ENCODE measurements around the gene CDH12. TPM values are rescaled to one million over a fixed set of nuclear protein-coding genes. Genes with fewer than 3 reads are reported as not detected.
A peak's percentile ranks its signal among the peaks of the same experiment; 100 is the strongest.

Gene CDH12
- total RNA-seq, 1 experiment from 2014 or later = not detected

GRCh38 chr5:22662391-22662790 is 190.8 kb downstream of the CDH12 start:
- WGBS (ENCODE audit: extremely low coverage, insufficient read length, low lambda C conversion rate) = no CpG with 5 or more reads among the region's 3 CpGs
- no peaks in the 10 kb centered on the region for H3K27me3 Mint-ChIP-seq (ENCODE audit: low read depth)

More at GRCh38 chr5:22662391-22662790, 190.8 kb downstream of the CDH12 start:
- Histone ChIP-seq H4K91ac (ENCODE audit: insufficient read length, low read depth, low read length) (no peak overlapping the region), H2BK20ac (ENCODE audit: low read depth, low read length, poor library complexity, severe bottlenecking) (no peak overlapping the region), H3K56ac (ENCODE audit: insufficient read length, low read depth, low read length) (no peak overlapping the region), H3K27me3 (ENCODE audit: insufficient read depth, low read length) (no peaks in the 10 kb centered on the region), H3K4me1 (ENCODE audit: insufficient read depth, low read length) (no peaks in the 10 kb centered on the region), H2BK15ac (ENCODE audit: low read depth, low read length) (no peak overlapping the region), H2AK5ac (ENCODE audit: insufficient read length, low read length) (no peak overlapping the region), H2BK5ac (ENCODE audit: insufficient read length, low read length) (no peak overlapping the region), H3K9me3 (ENCODE audit: control insufficient read depth, low read depth, low read length) (no peaks in the 10 kb centered on the region), H3K9ac (ENCODE audit: extremely low read depth, insufficient read length, low read length) (no peak overlapping the region), H3K23ac (ENCODE audit: insufficient read length, low read depth, low read length) (no peak overlapping the region), H3T11ph (ENCODE audit: low read length) (no peak overlapping the region), H4K8ac (replicated peaks; ENCODE audit: insufficient read length, low read depth, low read length) (no peak overlapping the region), H3K14ac (ENCODE audit: insufficient read depth, low read length) (no peak overlapping the region), H3K79me1 (ENCODE audit: insufficient read depth, low read depth, low read length, poor library complexity, severe bottlenecking) (no peaks in the 10 kb centered on the region), H3K27ac (ENCODE audit: insufficient read length, low read depth, low read length) (no peak overlapping the region), H2AFZ (ENCODE audit: low read length) (no peak overlapping the region), H3K18ac (ENCODE audit: insufficient read length, low read depth, low read length) (no peak overlapping the region), H3K4ac (ENCODE audit: low read depth, low read length) (no peak overlapping the region), H4K5ac (ENCODE audit: insufficient read length, low read depth, low read length) (no peak overlapping the region), H4K20me1 (ENCODE audit: control insufficient read depth, insufficient read depth, insufficient read length) (no peaks in the 10 kb centered on the region), H2BK12ac (ENCODE audit: insufficient read length, low read depth, low read length) (no peak overlapping the region), H3K79me2 (ENCODE audit: insufficient read depth, low read length) (no peaks in the 10 kb centered on the region), H3K23me2 (ENCODE audit: insufficient read length, low read depth, low read length, poor library complexity, severe bottlenecking) (no peaks in the 10 kb centered on the region), H2BK120ac (ENCODE audit: low read depth, low read length, poor library complexity, severe bottlenecking) (no peak overlapping the region), H3K4me2 (ENCODE audit: insufficient read depth, insufficient read length, low read length) (no peak overlapping the region)
- H3K27ac Mint-ChIP-seq = peak overlapping the region in 2 of 3 experiments; percentile 38 to 47; a peak in 4 of 7 replicates
- no peaks in the 10 kb centered on the region; a peak in 2 of 7 replicates for H3K36me3 Mint-ChIP-seq (ENCODE audit: insufficient read depth in 1 of 3, low read depth in 3 of 3)
- H3K9me3 Mint-ChIP-seq = no peaks in the 10 kb centered on the region
- no peak for DNase-seq
- H3K4me3 Mint-ChIP-seq = peak overlapping the region in 1 of 2 experiments; percentile 16; a peak in 1 of 5 replicates
- H3K4me1 Mint-ChIP-seq = peaks cover 15 to 33% of the 10 kb centered on the region in 2 experiments
- TF ChIP-seq, protein P1, sequence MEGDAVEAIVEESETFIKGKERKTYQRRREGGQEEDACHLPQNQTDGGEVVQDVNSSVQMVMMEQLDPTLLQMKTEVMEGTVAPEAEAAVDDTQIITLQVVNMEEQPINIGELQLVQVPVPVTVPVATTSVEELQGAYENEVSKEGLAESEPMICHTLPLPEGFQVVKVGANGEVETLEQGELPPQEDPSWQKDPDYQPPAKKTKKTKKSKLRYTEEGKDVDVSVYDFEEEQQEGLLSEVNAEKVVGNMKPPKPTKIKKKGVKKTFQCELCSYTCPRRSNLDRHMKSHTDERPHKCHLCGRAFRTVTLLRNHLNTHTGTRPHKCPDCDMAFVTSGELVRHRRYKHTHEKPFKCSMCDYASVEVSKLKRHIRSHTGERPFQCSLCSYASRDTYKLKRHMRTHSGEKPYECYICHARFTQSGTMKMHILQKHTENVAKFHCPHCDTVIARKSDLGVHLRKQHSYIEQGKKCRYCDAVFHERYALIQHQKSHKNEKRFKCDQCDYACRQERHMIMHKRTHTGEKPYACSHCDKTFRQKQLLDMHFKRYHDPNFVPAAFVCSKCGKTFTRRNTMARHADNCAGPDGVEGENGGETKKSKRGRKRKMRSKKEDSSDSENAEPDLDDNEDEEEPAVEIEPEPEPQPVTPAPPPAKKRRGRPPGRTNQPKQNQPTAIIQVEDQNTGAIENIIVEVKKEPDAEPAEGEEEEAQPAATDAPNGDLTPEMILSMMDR (conservative IDR thresholded peaks at IDR 0.05) = no peak
